22Rv1 (cell line): ENCODE data around the gene MAML1.

Source experiments
- ZFX ChIP-seq: fragments of 450-650 bp; IDR thresholded peaks from 2 replicates; pipeline ENCODE4 v1.6.1; 2017; ENCODE audit warnings: antibody characterized with exemption, borderline replicate concordance
- TF ChIP-seq, protein P1 (sequence below): fragments of 450-650 bp; IDR thresholded peaks from 2 replicates; pipeline ENCODE4 v1.5.1; 2017; ENCODE audit warnings: mild to moderate bottlenecking

DNA sequence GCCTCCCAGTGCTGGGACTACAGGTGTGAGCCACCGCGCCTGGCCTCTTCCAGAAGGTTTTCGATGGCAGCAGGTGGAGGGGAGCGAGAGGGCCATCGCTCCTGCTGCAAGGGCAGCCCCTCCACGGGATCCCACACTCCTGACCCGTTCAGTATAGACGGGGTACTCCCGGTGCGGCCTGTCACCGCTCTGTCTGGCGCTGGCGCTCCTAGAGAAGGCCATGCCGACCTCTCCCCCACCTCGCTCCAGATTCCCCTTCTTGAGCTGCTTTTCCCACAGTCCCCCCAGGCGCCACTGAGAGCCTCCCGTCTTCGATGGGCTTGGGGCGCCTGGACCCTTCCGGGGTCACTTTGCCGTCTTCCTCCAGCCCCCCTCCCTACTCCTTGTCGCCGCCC, 83.8 kb downstream of the MAML1 start:
- TF ChIP-seq, protein P1, sequence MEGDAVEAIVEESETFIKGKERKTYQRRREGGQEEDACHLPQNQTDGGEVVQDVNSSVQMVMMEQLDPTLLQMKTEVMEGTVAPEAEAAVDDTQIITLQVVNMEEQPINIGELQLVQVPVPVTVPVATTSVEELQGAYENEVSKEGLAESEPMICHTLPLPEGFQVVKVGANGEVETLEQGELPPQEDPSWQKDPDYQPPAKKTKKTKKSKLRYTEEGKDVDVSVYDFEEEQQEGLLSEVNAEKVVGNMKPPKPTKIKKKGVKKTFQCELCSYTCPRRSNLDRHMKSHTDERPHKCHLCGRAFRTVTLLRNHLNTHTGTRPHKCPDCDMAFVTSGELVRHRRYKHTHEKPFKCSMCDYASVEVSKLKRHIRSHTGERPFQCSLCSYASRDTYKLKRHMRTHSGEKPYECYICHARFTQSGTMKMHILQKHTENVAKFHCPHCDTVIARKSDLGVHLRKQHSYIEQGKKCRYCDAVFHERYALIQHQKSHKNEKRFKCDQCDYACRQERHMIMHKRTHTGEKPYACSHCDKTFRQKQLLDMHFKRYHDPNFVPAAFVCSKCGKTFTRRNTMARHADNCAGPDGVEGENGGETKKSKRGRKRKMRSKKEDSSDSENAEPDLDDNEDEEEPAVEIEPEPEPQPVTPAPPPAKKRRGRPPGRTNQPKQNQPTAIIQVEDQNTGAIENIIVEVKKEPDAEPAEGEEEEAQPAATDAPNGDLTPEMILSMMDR = no peak
- no peak for TF ChIP-seq ZFX
